ENCODE measurements around the gene PCSK1N.

DNA sequence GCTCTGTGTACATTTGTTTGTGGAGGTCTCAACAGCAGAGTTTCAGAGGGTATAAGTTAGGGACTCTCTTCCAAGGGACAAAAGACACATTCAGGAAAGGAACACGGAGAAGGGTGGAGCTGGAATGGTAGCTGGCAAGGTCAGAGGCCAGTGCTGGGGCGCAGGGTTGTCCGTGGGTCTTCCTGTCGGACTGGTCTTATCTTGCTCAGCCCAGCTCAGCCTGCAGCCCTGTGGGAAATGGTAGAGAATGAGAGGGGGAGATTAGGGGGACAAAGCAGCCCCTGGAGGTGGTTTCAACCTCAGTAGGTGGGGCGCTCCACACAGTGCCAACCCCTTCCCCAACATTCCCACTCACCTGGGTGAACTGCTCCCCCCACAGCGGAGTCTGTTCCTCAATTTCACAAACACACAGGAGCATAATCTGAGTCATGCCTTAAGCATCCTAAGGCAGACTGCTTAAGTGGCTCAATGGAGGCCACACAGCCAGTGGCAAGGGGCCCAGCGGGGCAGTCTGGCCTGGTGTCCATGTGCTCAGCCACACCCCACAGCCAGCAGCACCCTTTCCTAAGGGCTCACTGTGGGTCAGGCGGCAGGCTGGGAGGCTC, 40.4 kb downstream of the PCSK1N start:
- no peak for TF ChIP-seq CTCF (IDR thresholded peaks at IDR 0.05)
- no peak for TF ChIP-seq POLR2A (IDR thresholded peaks at IDR 0.05)

All from esophagus squamous epithelium (tissue), 4 donors.